GM12878 (cell line): Measurements from ENCODE around the gene GIPC1. TPM values are rescaled to one million over a fixed set of nuclear protein-coding genes. Genes with fewer than 3 reads are reported as not detected.

Source experiments
- BCL3 ChIP-seq: IDR thresholded peaks from 2 replicates; pipeline ENCODE4 v1.6.1; 2011; ENCODE audit warnings: borderline replicate concordance, low read depth, mild to moderate bottlenecking, moderate library complexity, low read length; ENCODE audit not compliant: insufficient read depth, poor library complexity, severe bottlenecking
- EP300 ChIP-seq, 2 experiments: fragments of 150-350 bp in 1 of 2; IDR thresholded peaks; 2 replicates each; pipeline ENCODE4 v1.6.1; 2011 to 2012; ENCODE audit warnings: low read depth in 2 of 2, low read length in 2 of 2, borderline replicate concordance in 1 of 2, improper control_type of control experiment in 1 of 2, inconsistent platforms in 1 of 2; ENCODE audit not compliant: control insufficient read depth in 1 of 2
- FOXM1 ChIP-seq: IDR thresholded peaks from 2 replicates; pipeline ENCODE4 v1.6.1; 2012; ENCODE audit warnings: low read depth, mild to moderate bottlenecking, inconsistent platforms, low read length, moderate library complexity
- HDAC2 ChIP-seq: fragments of 200-600 bp; sonication (generic); IDR thresholded peaks from 2 replicates; pipeline ENCODE4 v1.6.1; 2017
- KDM1A ChIP-seq: fragments of 200-600 bp; sonication (generic); IDR thresholded peaks from 2 replicates; pipeline ENCODE4 v1.6.1; 2016; ENCODE audit warnings: borderline replicate concordance
- MTA3 ChIP-seq: IDR thresholded peaks from 2 replicates; pipeline ENCODE4 v1.6.1; 2012; ENCODE audit warnings: low read length, inconsistent platforms, borderline replicate concordance
- MXI1 ChIP-seq: fragments of 150-350 bp; IDR thresholded peaks from 2 replicates; pipeline ENCODE4 v1.6.1; 2011; ENCODE audit warnings: low read depth, mild to moderate bottlenecking, inconsistent platforms, low read length, improper control_type of control experiment
- NR2C2 ChIP-seq: IDR thresholded peaks from 2 replicates; pipeline ENCODE4 v1.6.1; 2011; ENCODE audit warnings: borderline replicate concordance, low read depth; ENCODE audit not compliant: control insufficient read depth, insufficient read length
- PAX8 ChIP-seq: fragments of 450-650 bp; IDR thresholded peaks from 2 replicates; pipeline ENCODE4 v1.6.1; 2017; ENCODE audit warnings: mild to moderate bottlenecking, moderate library complexity
- PBX3 ChIP-seq: IDR thresholded peaks from 2 replicates; pipeline ENCODE4 v1.6.1; 2011; ENCODE audit warnings: mild to moderate bottlenecking, low read depth, low read length, moderate library complexity; ENCODE audit not compliant: insufficient replicate concordance
- POLR2AphosphoS2 ChIP-seq: IDR thresholded peaks from 2 replicates; pipeline ENCODE4 v1.6.1; 2011; ENCODE audit warnings: low read depth, mild to moderate bottlenecking, low read length, improper control_type of control experiment, moderate library complexity
- RAD21 ChIP-seq: IDR thresholded peaks from 2 replicates; pipeline ENCODE4 v1.6.1; 2011; ENCODE audit warnings: mild to moderate bottlenecking, low read depth, low read length, moderate library complexity; ENCODE audit not compliant: insufficient read depth
- RAD51 ChIP-seq: fragments of 450-650 bp; IDR thresholded peaks from 2 replicates; pipeline ENCODE4 v1.6.1; 2016; ENCODE audit warnings: moderate library complexity, mild to moderate bottlenecking, inconsistent platforms
- REST ChIP-seq: IDR thresholded peaks from 2 replicates; pipeline ENCODE4 v1.6.1; 2012; ENCODE audit warnings: mild to moderate bottlenecking, low read depth, low read length
- SIN3A ChIP-seq: IDR thresholded peaks from 2 replicates; pipeline ENCODE4 v1.6.1; 2012; ENCODE audit warnings: low read depth, low read length, improper control_type of control experiment
- SMAD1 ChIP-seq: fragments of 450-650 bp; IDR thresholded peaks from 2 replicates; pipeline ENCODE4 v1.6.1; 2018; ENCODE audit warnings: mild to moderate bottlenecking, low read depth; ENCODE audit not compliant: partially characterized antibody
- SMAD5 ChIP-seq: IDR thresholded peaks from 2 replicates; pipeline ENCODE4 v1.6.1; 2016; ENCODE audit warnings: antibody characterized with exemption, low read depth
- SP1 ChIP-seq: IDR thresholded peaks from one replicate; pipeline ENCODE4 v1.6.1; 2011; ENCODE audit warnings: low read depth, low read length
- SREBF2 ChIP-seq: IDR thresholded peaks from 2 replicates; pipeline ENCODE4 v1.6.1; 2012; ENCODE audit warnings: mild to moderate bottlenecking, low read length
- YBX1 ChIP-seq: fragments of 450-650 bp; IDR thresholded peaks from 2 replicates; pipeline ENCODE4 v1.6.1; 2016; ENCODE audit warnings: antibody characterized with exemption
- polyA plus RNA-seq, 11 experiments: library from polyadenylated mRNA; depleted of rRNA in 4 of 11; unstranded in 6 of 11; stranded (reverse) in 5 of 11; fragments of >200 nt; fragmentation: Nextera tagmentation in 4 of 11; fragmentation: Illumina TruSeq in 1 of 11; extraction: Ambion mirVana in 4 of 11; extraction: Trizol in 1 of 11; gene quantifications; 1 replicate in 1 of 11; 2 replicates in 10 of 11; pipeline versions ENCODE4 v1.2.1 to v1.2.3, GENCODE V29; 2011 to 2016; ENCODE audit warnings: inconsistent platforms in 2 of 11, missing spikeins in 2 of 11, low read depth in 1 of 11
- total RNA-seq, 4 experiments: library from RNA; depleted of rRNA in 3 of 4; stranded (reverse); fragments of >200 nt in 3 of 4; fragmentation: Illumina TruSeq in 1 of 4; extraction: Trizol in 1 of 4; gene quantifications; 2 replicates each; pipeline versions ENCODE4 v1.2.1 to v1.2.3, GENCODE V29; 2013 to 2021

Gene GIPC1
- total and polyA plus RNA-seq, 10 of the 15 experiments (the other 5 are each of a cell fraction or from before 2014, with no cell fraction given): 0.47 to 24.1 (median 13.6) TPM

GRCh38 chr19:14517840-14518505 is 22.0 kb upstream of the GIPC1 start, which contains the start of gene DNAJB1 (continued):
- peak; percentile 85 for TF ChIP-seq SIN3A
- TF ChIP-seq YBX1: no peak
- TF ChIP-seq REST: no peak
- peak; percentile 85 for TF ChIP-seq POLR2AphosphoS2
- TF ChIP-seq FOXM1: no peak
- TF ChIP-seq PBX3: no peak
- peak; percentile 52; the same call in 1 of the 2 replicates for TF ChIP-seq SMAD5
- no peak for TF ChIP-seq SMAD1
- TF ChIP-seq RAD21: no peak
- no peak for TF ChIP-seq NR2C2
- no peak for TF ChIP-seq PAX8
- no peak for TF ChIP-seq KDM1A
- TF ChIP-seq BCL3: no peak
- TF ChIP-seq HDAC2: no peak
- no peak for TF ChIP-seq RAD51
- TF ChIP-seq MXI1: peak; percentile 70
- TF ChIP-seq SP1: peak; percentile 35
- TF ChIP-seq SREBF2: no peak
- TF ChIP-seq EP300 (IDR thresholded peaks at IDR 0.05; ENCODE audit: borderline replicate concordance in 1 of 2, control insufficient read depth in 1 of 2, low read depth in 2 of 2, low read length in 2 of 2): peak in 1 of 2 experiments; percentile 11; a peak in 1 of 4 replicates
- no peak for TF ChIP-seq MTA3
